D721Med (cell line): ENCODE data around the gene DKC1.

ENCODE experiments used
- DNase-seq: peaks from one replicate; pipeline ENCODE4 v3.0.0; 2011; ENCODE audit warnings: low spot score; ENCODE audit not compliant: insufficient read length
- FAIRE-seq: peaks from 2 replicates; lab custom pipeline; 2011; peaks lifted over from hg19 to GRCh38; lab: Jason Lieb, UNC
- CTCF ChIP-seq: IDR thresholded peaks from 2 replicates; pipeline ENCODE4 v1.5.1; 2012; ENCODE audit warnings: mild to moderate bottlenecking, control low read depth; ENCODE audit not compliant: insufficient read depth; ENCODE audit errors: missing control alignments

DKC1 gene

GRCh38 chrX:154730253-154730891, 32.3 kb upstream of the DKC1 start:
- no peak for TF ChIP-seq CTCF
- FAIRE-seq: no peak
- no peak for DNase-seq

DNA sequence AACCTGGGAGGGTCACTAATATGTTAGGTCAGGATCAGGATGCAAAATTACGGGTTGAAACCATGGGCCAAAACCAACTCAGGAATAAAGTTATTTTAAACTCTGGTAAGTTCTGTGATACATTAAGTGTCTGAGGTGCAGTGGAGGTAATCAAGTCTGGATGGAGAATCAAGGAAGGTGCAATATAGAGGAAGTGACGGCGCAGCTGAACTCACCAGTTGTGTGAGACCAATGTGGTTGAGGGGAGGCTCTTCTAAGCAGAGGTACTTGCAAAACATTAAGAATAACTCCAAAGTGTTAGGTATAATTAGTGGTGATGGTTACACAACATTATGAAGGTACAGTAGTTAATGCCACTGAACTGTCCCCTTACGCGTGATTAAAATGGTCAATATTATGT, 31.5 kb upstream of the DKC1 start:
- DNase-seq (no peak), FAIRE-seq (no peak)
- no peak for TF ChIP-seq CTCF

DNA sequence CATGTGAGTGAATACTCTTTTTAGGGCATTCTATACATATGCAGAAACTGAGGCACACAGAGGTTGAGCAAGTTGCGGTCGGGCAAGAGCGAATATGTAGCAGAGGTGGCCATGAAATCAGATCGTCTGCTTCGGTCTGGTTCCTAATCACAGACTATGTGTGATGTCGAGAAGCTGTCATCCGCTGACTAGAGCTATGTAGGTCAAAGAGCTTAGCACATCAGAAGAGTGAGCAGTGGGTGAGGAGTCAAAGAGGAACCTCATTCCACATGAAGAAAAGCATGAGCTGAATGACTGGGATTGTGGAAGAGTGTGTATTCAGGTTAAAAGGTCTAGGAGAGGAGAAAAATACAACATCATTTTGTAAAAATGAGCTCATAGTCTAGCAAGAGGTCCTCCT, 30.8 kb upstream of the DKC1 start:
- DNase-seq (no peak), FAIRE-seq (no peak)
- no peak for TF ChIP-seq CTCF

- no peak for TF ChIP-seq CTCF
- DNase-seq (no peak), FAIRE-seq (no peak)
Observed at GRCh38 chrX:154732421-154733065, 30.1 kb upstream of the DKC1 start.

GRCh38 chrX:154733066-154733425, 29.6 kb upstream of the DKC1 start:
- DNase-seq (no peak), FAIRE-seq (no peak)
- no peak for TF ChIP-seq CTCF

DNA sequence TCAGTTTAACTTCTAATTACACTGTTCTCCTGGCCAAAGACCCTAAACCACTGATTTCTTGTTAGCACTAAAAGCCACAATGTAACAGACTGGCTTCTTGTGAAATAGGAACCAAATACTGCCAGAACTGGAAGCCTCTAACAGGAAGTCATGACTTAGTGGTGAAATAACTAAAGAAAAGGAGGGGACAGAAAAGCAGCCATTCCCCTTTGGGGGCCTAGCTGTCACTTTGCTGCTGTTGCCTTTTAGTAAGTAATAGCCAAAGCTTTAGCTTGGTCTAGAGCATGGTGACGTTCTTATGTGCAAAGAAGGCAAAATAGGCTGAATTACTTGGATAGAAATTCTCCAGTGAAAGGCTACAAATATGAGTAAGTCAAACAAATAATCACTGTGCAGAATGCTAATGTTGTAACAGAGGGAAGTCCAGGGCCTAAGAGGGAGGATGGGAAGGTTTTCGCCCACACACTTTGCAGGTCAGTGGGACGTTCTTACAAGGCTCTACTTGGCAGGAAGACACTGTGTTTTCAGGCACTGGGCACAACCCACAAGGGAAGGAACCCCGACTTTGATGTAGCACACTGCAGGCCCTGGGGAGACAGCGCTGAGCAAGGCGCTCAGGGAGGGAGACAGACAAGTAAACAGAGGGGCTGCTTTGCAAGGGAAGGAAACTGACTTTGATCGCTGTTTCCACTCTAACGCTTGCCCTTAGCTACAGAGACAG, 28.4 kb upstream of the DKC1 start:
- DNase-seq (no peak), FAIRE-seq (no peak)
- TF ChIP-seq CTCF: no peak
